ENCODE data around the gene C1QB.

The C1QB gene

DNA sequence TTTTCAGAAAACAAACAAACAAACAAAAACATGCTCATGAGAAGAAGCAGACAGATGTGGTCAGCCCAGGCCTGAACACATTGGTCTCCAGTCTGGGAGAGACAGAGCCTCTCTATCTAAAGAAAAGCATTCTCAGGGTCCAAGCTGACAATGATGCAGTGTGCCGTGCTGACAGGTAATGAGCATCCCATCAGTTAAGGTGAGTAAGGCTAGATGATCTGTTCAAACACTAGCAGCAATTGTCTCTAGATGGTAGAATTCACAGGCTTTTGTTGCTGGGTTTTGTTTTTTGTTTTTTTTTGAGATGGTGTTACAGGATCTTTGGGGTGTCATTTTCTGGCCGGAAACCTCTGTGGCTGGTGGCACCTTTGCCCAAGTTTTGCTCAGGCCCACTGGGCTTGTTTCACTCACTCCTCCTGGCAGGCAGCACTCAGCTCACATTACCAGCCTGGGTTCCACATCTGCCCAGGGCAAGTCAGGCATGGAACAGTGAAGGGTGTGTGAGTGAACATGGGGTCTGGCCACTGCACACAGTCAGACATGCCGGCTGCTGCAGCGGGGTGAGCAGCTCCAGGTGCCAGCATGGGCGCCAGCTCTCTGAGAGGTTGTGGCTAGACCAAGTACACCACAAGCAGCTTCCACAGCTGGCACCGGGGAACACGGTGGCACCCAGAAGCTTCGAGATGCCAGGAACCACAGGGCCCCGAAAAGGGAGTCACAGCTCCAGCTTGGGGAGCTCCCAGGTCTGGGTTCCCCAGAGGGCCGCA is 19.2 kb upstream of the C1QB start:
- H3K4me3 ChIP-seq (ENCODE audit: low read depth, low read length): no peak overlapping the region

DNA sequence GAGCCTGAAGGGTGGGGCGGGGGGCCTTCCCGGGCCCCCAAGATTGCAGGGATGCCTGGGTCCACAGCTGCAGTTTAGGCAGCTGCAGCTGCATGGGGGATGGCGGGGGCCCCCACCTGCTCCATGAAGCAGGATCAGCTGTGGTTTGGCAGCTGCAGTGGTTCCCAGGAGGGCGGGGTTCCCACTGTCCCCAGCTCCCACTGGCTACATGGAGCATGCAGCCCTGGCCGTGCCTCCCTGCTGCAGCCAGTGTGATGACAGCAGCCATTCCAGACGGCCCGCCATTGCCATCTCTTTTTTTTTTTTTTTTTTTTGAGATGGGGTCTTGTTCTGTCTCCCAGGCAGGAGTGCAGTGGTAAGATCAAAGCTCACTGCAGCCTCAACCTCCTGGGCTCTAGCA is 17.6 kb upstream of the C1QB start:
- H3K4me3 ChIP-seq (ENCODE audit: low read depth, low read length): no peak overlapping the region

DNA sequence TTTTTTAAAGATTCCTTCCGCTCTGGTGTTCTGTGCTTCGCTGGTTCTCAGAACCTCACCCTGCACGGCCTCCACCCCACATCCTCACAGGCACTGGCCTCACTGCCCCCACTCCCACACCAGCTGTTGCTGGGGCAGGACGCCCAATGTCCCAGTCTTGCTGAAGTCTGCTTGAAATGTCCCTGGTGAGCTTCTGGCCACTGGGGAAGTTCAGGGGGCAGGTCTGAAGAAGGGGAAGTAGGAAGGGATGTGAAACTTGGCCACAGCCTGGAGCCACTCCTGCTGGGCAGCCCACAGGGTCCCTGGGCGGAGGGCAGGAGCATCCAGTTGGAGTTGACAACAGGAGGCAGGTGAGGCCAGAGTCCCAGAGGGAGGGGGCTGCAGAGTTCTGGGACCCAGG is 16.7 kb upstream of the C1QB start, which contains the start of gene C1QA:
TSS of gene C1QA (plus strand) at position 276 of the 400 bp plus-strand sequence. CDS start 989 bp downstream, outside the sequence.
- H3K4me3 ChIP-seq (ENCODE audit: low read depth, low read length): no peak within 1 kb of the TSS

DNA sequence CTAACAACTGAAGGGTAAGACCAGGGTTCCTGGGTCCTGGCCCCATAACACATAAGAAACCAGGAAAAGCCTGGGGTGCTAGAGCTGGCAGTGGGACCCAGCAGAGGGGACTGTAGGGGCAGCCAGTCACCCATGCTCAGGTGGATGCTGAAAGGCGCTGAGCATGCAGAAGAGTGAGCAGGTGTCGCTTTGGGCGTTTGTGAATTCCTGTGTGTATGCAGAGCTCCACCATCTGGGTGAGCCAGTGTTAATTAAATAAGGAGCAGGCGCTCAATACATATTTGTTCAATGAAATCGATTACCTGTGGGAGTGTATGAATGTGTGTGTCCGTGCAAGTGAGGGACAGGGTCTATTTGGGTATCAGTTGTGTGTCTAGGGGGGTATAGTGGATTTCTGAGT is 16.1 kb upstream of the C1QB start:
- H3K4me3 ChIP-seq (ENCODE audit: low read depth, low read length): no peak overlapping the region

DNA sequence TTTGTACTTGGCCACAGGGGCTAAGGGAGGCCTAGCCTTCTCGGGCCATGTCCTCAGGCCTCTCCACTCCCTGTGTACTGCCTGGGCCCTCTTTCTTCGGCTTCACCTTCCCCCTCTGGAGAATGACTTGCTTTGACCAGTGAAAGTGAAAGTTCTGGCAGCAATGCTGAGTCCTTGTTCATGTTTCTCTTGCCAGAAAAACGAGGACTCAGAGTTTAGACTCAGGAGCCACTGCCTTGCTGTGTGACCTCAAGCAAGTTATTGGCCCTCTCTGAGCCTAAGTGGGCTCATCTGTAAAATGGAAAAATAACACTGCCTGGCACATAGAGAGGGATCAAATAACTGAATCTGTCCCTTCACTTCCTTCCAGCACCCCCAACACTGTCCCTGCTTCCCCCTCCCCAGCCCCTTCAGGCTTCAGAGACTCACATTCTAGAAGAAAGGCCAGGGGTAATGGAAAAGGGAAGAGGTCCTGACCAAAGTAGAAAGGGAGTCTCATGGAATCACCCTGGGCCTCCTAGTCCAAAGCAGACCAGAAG is 15.1 kb upstream of the C1QB start:
- H3K4me3 ChIP-seq (ENCODE audit: low read depth, low read length): no peak overlapping the region

DNA sequence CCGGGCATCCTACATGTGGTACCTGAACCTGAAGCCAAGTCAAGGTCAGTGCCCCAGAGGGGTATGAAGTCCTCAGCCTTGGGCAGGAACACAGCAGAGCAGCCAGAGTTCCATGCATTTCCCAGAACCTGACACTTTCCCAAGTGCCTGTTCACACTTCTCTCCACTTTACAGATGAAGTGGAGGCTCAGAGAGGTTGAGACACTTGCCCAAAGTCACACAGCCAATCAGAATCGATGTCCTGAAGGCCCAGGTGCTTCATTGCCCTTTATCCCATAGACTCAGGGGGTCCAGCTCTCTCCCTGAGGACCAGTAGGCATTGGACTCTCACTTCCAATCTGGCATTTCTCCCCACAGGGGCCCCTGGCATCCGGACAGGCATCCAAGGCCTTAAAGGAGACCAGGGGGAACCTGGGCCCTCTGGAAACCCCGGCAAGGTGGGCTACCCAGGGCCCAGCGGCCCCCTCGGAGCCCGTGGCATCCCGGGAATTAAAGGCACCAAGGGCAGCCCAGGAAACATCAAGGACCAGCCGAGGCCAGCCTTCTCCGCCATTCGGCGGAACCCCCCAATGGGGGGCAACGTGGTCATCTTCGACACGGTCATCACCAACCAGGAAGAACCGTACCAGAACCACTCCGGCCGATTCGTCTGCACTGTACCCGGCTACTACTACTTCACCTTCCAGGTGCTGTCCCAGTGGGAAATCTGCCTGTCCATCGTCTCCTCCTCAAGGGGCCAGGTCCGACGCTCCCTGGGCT is 14.4 kb upstream of the C1QB start:
- H3K4me3 ChIP-seq (ENCODE audit: low read depth, low read length): no peak overlapping the region

DNA sequence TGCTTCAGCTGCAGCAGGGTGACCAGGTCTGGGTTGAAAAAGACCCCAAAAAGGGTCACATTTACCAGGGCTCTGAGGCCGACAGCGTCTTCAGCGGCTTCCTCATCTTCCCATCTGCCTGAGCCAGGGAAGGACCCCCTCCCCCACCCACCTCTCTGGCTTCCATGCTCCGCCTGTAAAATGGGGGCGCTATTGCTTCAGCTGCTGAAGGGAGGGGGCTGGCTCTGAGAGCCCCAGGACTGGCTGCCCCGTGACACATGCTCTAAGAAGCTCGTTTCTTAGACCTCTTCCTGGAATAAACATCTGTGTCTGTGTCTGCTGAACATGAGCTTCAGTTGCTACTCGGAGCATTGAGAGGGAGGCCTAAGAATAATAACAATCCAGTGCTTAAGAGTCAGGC is 13.8 kb upstream of the C1QB start:
- no peak overlapping the region for H3K4me3 ChIP-seq (ENCODE audit: low read depth, low read length)

DNA sequence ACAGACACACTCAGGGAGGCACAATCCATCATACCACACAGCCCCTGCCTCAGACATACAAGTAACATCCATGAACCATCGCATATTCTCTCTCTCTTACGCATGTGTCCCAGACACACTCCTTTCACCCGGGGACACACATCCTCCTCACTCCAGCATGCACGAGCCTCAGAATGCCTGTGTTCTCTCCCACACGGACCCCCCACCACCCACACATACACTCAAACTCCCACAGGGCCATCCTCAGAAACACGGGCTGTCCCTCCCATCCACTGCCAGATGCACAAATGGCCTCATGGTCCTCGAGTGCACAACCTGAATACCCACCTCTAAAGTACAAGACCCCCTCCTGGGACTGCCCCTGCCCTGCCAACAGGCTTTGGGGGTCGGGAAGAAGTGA is 11.8 kb upstream of the C1QB start:
- no peak overlapping the region for H3K4me3 ChIP-seq (ENCODE audit: low read depth, low read length)

DNA sequence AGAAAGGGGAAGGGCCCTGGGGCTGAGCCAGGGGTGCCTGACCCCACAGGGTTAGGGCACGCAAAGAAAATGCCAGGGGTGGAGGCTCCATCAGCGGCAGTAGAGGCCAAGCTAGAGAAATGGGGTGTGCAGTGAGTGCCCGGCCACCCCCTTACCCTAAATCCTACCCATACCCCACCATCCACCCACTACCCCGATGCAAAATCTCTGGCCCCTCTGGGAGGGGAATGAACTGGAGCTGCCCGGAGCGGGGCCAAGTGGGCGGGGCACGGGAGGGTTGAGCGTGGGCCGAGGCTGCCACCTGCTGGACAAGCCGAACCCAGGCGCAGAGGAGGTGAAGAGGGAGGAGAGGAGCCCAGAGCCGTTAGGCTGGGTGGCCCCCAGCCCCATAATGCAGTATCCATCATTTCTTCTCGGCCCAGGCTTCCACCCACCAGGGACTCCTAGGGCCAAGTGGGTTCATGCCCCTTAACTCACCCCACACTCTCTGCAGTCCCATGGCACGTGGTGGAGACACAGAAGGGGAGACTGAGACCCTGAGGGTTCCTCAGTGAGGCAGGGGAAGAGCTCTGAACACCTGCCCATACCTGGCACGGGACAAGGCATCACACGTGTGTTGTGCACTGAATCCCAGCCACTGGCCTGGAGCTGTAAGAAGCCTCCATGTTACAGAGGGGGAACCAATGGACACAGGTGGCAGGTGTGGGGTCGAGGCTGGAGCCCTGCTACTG is 11.0 kb upstream of the C1QB start:
- H3K4me3 ChIP-seq (ENCODE audit: low read depth, low read length): no peak overlapping the region

DNA sequence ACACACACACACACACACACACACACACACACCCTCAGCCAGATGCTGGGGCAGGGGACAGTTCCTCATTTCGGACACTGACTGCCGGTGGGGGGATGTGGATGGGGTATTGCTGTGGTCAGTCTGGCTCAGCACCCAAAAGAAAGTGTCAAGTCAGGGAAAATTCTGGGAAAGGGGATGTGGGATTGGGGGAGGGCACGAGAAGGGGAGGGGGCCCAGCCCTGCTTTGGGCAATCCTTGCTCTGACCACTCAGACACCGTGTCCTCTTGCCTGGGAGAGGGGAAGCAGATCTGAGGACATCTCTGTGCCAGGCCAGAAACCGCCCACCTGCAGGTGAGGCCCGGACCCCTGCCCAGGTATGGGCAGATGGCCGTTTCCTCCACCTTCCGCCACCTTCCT is 9.7 kb upstream of the C1QB start, which contains the start of gene C1QC:
TSS of gene C1QC (plus strand) at position 253 of the 400 bp plus-strand sequence. CDS start 391 bp downstream, outside the sequence.
- H3K4me3 ChIP-seq (ENCODE audit: low read depth, low read length): no peak within 1 kb of the TSS

DNA sequence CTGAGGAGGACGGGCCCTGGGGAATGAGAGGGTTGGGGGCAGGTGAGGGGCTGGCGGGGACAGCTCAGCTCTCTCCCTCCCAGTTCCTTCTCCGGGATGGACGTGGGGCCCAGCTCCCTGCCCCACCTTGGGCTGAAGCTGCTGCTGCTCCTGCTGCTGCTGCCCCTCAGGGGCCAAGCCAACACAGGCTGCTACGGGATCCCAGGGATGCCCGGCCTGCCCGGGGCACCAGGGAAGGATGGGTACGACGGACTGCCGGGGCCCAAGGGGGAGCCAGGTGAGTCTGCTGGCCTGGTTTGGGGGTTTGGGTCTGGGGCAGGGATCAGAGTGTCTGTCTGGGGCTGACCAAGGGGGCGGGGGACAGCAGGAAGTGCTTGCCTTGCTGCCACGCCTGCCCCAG is 9.1 kb upstream of the C1QB start:
- no peak overlapping the region for H3K4me3 ChIP-seq (ENCODE audit: low read depth, low read length)

DNA sequence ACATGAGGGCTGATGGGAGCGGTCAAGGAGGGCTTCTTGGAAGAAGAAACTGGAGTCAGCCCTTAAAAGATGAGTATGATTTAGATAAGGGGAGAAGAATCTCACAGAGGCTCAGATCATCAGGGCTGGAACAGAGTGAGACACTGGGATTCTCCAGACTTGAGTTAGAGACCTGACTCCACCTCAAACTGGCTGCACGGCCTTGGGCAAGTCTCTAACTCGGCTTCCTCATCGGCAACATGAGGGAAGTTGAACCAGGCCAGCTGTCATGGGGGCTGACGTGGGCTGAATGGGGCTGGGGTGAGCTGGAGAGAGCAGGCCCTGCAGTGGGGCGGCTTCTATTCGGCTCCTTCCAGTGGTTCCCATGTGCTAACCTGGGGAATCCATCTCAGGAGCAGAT is 7.1 kb upstream of the C1QB start:
- no peak overlapping the region for H3K4me3 ChIP-seq (ENCODE audit: low read depth, low read length)

DNA sequence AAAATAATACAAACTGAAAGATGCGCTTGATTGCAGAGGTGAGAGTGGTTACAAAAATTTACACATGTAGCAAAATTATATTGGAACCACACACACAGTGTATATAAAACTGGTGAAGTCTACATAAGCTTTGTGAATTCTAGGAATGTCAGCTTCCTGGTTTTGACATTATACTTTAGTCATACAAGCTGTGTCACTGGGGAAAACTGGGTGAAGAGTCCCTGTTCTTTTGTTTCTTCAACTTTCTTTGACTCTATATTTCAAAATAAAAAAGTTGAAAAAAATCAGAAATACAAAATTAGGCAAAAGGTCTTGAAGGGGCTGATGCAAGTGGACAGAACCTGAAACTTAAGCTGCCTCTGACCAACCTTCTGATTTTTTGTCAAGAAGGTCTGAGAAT is 6.7 kb upstream of the C1QB start:
- H3K4me3 ChIP-seq (ENCODE audit: low read depth, low read length): no peak overlapping the region

DNA sequence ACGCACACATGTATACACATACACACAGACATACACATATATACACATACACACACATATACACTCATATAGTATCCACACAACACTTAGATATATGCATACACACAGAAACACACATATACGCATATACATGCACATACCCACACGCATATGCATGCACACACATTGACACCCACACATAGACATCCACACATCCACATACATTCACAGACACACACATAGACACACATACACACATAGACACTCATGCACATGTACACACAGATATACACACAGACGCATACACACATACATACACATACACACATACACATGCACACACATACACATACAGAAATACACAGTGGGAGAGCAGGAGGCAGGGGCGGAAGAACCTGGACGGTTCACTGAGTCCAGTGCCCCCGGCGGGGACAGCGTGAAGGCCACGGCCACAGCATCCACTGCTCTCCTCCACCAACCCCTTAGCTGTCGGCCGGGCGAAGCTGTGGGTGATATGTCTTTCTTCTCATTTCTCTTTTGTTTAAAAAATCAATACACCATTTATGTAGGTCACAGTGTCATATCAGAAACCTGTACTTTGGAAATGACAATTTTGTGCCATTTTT is 2.8 kb upstream of the C1QB start:
- no peak overlapping the region for H3K4me3 ChIP-seq (ENCODE audit: low read depth, low read length)

DNA sequence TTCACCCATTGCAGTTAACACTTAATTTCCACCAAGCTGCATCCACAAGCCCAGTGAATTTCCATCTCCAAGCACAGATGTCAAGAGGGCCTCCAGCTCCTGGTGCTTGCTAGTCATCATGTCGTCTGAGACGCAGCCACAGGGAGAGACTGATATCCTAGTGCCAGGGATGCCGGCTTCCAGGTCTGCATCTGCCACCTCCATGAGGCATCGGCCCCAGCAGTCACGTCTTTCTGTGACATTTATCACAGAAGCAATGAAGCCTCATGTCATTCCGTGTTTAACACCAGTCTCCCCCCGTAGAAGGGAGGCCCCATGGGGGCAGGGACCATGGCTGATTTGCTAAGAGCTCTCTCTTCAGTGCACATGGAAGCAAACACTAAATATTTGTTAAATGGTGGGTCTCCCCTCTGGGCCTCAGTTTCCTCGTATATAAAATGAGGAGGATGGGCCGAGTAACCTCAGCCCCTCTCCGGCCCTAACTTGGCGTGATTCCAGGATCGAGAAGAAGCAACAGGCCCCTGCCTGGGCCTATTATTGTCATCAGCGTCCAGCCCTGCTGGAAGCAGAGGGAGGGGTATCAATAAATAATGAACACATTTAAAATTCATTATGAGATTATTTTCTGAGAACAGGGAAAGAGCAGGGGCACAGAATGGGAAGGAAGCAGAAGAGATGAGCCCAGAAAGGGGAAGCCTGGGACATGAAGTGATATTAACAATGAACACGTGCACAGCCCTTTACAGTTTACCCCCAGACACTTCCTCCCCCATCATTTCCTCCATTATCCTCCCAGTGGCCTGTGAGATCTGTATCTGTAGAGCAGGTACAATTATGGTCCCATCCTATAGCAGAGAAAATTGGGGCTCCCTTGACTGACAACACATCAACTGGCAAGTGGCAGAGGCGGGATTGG is 837 bp upstream of the C1QB start:
- H3K4me3 ChIP-seq (ENCODE audit: low read depth, low read length): no peak overlapping the region

DNA sequence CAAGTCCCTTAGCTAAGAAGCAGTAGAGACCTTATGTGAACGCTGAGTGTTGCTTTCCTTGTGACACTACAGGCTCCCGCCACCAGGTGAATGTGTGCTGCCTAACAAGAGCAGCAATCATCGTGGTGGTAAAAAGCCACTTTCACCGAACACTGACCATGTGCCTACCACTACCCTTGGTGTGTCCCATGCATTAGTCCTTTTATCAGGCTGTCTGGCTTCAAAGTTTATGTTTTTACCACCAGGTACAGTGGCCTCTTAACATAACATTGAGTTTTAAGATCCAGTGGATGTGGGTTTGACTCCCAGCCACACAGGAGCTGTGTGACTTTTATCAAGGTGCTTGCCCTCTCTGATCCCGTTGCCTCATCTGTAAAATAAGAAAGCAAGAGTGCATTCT is 1.7 kb downstream of the C1QB start:
- H3K4me3 ChIP-seq (ENCODE audit: low read depth, low read length): no peak overlapping the region

DNA sequence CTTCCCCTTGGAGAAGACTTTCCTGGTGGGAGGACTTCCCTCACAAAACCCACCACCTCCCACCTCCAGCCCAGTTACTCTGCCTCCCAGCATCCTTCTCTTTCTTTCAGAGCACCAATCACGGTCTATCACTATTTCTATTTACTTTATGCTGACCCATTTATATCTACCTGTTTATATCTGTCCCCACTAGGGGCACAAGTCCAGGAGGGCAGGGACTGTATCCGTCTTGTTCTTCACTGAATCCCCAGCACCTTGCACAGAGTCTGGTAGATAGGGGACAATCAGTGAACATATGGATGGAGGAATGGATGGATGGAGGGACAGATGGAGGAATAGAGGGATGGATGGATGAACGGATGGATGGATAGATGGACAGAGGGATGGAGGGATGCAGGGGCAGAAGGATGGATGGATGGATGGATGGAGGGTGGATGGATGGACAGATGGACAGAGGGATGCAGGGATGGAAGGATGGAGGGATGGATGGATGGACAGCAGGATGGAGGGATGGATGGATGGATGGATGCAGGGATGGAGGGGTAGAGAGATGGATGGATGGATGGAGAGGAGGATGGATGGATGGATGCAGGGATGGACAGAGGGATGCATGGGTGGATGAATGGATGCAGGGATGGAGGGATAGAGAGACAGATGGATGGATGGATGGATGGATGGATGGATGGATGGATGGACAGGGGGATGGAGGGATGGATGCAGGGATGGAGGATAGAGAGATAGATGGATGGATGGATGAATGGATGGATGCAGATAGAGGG is 5.5 kb downstream of the C1QB start:
- no peak overlapping the region for H3K4me3 ChIP-seq (ENCODE audit: low read depth, low read length)

DNA sequence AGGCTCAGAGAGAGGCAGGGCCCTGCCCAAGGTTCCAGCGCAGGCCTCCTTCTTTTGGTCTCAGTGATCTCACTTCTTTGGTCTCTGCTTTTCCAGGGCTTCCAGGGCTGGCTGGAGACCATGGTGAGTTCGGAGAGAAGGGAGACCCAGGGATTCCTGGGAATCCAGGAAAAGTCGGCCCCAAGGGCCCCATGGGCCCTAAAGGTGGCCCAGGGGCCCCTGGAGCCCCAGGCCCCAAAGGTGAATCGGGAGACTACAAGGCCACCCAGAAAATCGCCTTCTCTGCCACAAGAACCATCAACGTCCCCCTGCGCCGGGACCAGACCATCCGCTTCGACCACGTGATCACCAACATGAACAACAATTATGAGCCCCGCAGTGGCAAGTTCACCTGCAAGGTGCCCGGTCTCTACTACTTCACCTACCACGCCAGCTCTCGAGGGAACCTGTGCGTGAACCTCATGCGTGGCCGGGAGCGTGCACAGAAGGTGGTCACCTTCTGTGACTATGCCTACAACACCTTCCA is 7.7 kb downstream of the C1QB start:
- no peak overlapping the region for H3K4me3 ChIP-seq (ENCODE audit: low read depth, low read length)

DNA sequence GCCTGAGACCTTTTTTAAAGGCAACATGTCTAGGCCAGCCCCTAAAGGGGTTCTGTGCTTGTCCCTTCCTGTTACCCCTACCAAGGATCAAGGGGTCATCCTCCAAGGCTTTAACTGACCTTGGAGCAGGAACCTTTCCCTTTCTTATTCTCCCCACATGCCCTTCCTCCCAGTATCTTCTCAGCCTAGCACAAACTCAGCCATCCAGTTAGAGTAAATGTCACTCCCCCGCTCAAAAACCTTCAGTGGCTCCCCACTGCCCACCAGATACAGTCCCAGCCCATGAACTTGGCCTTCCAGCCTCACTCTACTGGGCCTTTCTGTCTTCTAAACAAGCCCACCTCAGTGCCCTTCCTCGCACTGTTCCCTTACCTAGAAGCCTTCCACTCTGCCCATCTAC is 8.8 kb downstream of the C1QB start:
- H3K4me3 ChIP-seq (ENCODE audit: low read depth, low read length): no peak overlapping the region
